Pons (tissue), 1 donor: ENCODE results near the gene SLC6A5.

Experiments
- DNase-seq: peaks from one replicate; pipeline ENCODE4 v3.0.0-alpha.2; 2016; ENCODE audit warnings: low spot score

Gene SLC6A5

DNA sequence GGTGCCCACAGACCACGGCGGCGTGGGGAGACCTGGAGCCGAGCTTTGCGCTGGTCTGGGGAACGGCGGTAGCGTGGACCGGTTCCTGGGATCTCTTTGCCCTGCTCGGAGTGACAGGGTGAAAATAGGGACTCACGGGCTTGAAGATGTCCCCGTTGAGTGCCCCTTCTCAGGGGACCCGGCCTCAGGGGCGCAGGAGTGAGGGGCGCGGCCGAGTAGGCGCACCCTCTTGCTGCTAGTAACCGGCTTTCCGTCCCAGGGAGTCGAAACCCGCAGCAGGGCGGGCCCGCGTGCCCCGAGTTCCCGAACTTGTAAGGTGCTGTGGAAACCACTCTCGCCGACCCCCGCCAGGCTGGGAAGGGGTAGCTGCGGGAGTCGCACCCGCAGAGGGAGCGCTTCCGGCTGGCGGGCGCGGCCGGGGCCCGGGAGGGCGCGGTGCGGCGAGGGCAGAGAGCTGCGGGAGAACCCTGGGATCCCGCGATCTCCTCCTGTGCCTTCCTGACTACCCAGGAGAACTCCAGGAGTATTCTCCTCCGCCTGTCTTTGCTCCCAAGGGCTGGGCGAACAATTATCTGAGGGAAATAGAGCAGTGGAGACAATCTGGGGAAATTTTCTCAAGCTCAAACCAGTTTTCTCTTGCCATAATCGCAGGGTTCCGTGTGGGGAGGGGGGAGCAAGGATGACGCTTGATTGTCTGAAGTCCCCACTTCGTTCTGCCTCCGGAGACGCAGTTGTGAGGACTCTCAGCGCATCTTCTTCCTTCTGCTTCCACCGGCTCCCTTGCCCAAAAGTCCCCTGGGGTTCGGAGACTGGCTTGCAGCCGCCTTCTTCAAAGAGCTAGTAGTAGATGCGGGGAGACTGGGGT lies 70.6 kb downstream of the SLC6A5 start:
- no peak for DNase-seq

- no peak for DNase-seq
Measured at GRCh38 chr11:20670932-20671403, 71.6 kb downstream of the SLC6A5 start.

DNA sequence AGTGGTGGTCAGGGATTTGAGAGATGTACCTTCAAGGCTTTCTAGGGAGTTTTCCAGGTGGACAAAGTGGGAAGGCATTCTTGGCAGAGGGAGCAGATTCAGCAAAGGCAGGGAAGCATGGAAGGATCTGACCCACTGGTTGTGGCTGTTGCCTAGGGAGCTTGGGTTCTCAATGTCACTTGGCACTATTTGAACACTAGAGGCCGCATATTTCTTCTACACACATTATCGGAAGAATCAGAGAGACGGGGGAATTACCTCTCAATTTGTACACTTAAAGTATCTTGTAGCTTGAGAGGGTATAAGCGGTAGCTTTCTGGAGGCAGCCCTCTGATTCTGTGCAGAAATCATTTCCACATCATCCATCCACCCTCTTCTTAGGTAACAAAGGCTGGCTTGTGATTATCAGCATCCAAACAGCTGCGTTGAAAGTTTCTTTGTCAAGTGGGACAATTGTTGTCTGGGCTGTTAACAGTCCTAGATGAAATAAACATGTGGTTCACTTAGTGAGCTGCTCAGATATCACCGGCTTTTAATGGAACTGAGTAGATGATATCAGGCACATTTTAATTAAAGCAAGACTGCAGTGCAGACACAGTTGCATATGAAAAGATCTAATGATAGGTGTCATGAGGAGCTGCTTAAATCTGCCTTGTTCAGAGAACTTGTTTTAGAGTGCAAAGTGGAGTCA lies 72.6 kb downstream of the SLC6A5 start:
- DNase-seq: peak; percentile 55

DNA sequence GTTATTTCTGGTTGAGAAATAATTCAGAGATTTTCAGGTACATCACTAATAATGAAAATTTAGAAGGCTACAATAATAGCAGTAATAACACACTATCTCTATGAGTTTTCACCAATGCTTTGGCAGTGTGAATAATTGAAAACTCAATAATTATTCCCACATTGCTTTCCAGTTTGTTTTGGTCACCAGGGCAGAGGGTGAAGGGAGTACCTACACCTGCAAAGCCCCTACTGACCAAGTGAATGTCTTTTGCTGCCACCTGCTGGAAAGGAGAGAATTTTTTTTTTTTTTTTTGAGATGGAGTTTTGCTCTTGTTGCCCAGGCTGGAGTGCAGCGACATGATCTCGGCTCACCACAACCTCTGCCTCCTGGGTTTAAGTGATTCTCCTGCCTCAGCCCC lies 73.2 kb downstream of the SLC6A5 start:
- no peak for DNase-seq

GRCh38 chr11:20676658-20677057 lies 77.2 kb downstream of the SLC6A5 start:
- no peak for DNase-seq

DNA sequence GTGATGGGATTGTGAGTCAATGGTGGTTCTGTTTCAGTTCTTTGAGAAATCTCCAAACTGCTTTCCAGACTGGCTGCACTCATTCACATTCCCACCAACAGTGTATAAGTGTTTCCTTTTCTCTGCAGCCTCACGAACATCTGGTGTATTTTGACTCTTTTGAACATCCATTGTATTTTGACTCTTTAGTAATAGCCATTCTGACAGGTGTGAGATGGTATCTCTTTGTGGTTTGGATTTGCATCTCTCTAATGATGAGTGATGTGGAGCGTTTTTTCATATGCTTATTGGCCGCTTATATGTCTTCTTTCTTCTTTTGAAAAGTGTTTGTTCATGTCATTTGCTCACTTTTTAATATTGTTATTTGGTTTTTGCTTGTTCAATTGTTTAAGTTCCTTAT lies 89.4 kb downstream of the SLC6A5 start:
- no peak for DNase-seq

DNA sequence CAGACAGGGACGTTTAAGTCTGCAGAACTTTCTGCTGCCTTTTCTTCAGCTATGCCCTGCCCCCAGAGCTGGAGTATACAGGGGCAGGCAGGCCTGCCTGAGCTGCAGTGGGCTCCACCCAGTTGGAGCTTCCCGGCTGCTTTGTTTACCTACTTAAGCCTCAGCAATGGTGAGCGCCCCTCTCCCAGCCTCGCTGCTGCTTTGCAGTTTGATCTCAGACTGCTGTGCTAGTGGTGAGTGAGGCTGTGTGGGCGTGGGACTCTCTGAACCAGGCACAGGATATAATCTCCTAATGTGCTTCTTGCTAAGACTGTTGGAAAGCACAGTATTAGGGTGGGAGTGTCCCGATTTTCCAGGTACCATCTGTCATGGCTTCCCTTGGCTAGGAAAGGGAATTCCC lies 108.5 kb downstream of the SLC6A5 start:
- DNase-seq: no peak
